HepG2 (cell line): ENCODE measurements around the gene MIEF1. TPM values are rescaled to one million over a fixed set of nuclear protein-coding genes. Genes with fewer than 3 reads are reported as not detected.

Source experiments
- BRD4 ChIP-seq: sonication (generic); formaldehyde crosslinking; IDR thresholded peaks from 2 replicates; pipeline ENCODE4 v1.4.0; 2020; ENCODE audit warnings: missing genetic modification reagents
- CBX2 ChIP-seq, 2 experiments: fragments of 200-600 bp in 1 of 2; sonication (generic); formaldehyde crosslinking in 1 of 2; IDR thresholded peaks; 2 replicates each; pipeline versions ENCODE4 v1.7.0 to v1.8.1; 2018 to 2022; ENCODE audit warnings: low read depth in 2 of 2, low read length in 1 of 2, mild to moderate bottlenecking in 1 of 2, missing genetic modification reagents in 1 of 2
- CENPT ChIP-seq: sonication (generic); formaldehyde crosslinking; IDR thresholded peaks from 2 replicates; pipeline ENCODE4 v1.8.0; 2022; ENCODE audit warnings: low read depth, mild to moderate bottlenecking, moderate library complexity, missing genetic modification reagents
- CTCF ChIP-seq: sonication (generic); formaldehyde crosslinking; IDR thresholded peaks from 2 replicates; pipeline ENCODE4 v1.5.0; 2020; ENCODE audit warnings: mild to moderate bottlenecking, missing genetic modification reagents, moderate library complexity
- GTF2F1 ChIP-seq: fragments of 150-350 bp; IDR thresholded peaks from 2 replicates; pipeline ENCODE4 v1.6.1; 2014; ENCODE audit warnings: low read length
- HOXA3 ChIP-seq: sonication (generic); formaldehyde crosslinking; IDR thresholded peaks from 2 replicates; pipeline ENCODE4 v1.5.0; 2020; ENCODE audit warnings: missing genetic modification reagents
- KDM5A ChIP-seq: fragments of 200-600 bp; sonication (generic); IDR thresholded peaks from 2 replicates; pipeline ENCODE4 v1.7.0; 2018; ENCODE audit warnings: antibody characterized with exemption, mild to moderate bottlenecking, low read length, borderline replicate concordance
- MATR3 ChIP-seq: sonication (generic); formaldehyde crosslinking; IDR thresholded peaks from 2 replicates; pipeline ENCODE4 v1.4.0; 2020; ENCODE audit warnings: missing genetic modification reagents
- MEIS2 ChIP-seq: sonication (generic); formaldehyde crosslinking; IDR thresholded peaks from 2 replicates; pipeline ENCODE4 v1.9.0; 2021; ENCODE audit warnings: mild to moderate bottlenecking, missing genetic modification reagents
- MLLT10 ChIP-seq: sonication (generic); formaldehyde crosslinking; IDR thresholded peaks from 2 replicates; pipeline ENCODE4 v1.4.0; 2020; ENCODE audit warnings: missing genetic modification reagents
- NFIB ChIP-seq: sonication (generic); formaldehyde crosslinking; IDR thresholded peaks from 2 replicates; pipeline ENCODE4 v1.9.0; 2021; ENCODE audit warnings: missing genetic modification reagents, mild to moderate bottlenecking, borderline replicate concordance
- POLR2AphosphoS2 ChIP-seq: IDR thresholded peaks from 2 replicates; pipeline ENCODE4 v1.6.1; 2011; ENCODE audit warnings: low read depth, low read length, improper control_type of control experiment
- RBAK ChIP-seq: sonication (generic); formaldehyde crosslinking; IDR thresholded peaks from 2 replicates; pipeline ENCODE4 v1.5.1; 2020; ENCODE audit warnings: mild to moderate bottlenecking, missing genetic modification reagents
- SIX1 ChIP-seq: sonication (generic); formaldehyde crosslinking; IDR thresholded peaks from 2 replicates; pipeline ENCODE4 v1.4.0; 2020; ENCODE audit warnings: missing genetic modification reagents, borderline replicate concordance
- SNAI1 ChIP-seq: sonication (generic); formaldehyde crosslinking; IDR thresholded peaks from 2 replicates; pipeline ENCODE4 v1.5.0; 2020; ENCODE audit warnings: mild to moderate bottlenecking, missing genetic modification reagents, borderline replicate concordance
- SNAPC2 ChIP-seq: sonication (generic); formaldehyde crosslinking; IDR thresholded peaks from 2 replicates; pipeline ENCODE4 v1.8.1; 2022; ENCODE audit warnings: mild to moderate bottlenecking, missing genetic modification reagents
- ZFX ChIP-seq: sonication (generic); formaldehyde crosslinking; IDR thresholded peaks from 2 replicates; pipeline ENCODE4 v1.4.0; 2020; ENCODE audit warnings: mild to moderate bottlenecking, low read depth, missing genetic modification reagents, moderate library complexity
- polyA plus RNA-seq, 8 experiments: library from polyadenylated mRNA; depleted of rRNA in 3 of 8; stranded (reverse) in 7 of 8; unstranded in 1 of 8; fragments of >200 nt; fragmentation: Illumina TruSeq in 4 of 8; extraction: Trizol in 4 of 8; gene quantifications; 2 replicates each; pipeline versions ENCODE4 v1.2.1 to v1.2.3, GENCODE V29; 2011 to 2016; ENCODE audit warnings: low read depth in 4 of 8, missing spikeins in 1 of 8, mixed read lengths in 1 of 8; ENCODE audit not compliant: insufficient read depth in 1 of 8
- total RNA-seq, 5 experiments: library from RNA; depleted of rRNA; stranded (reverse); fragments of >200 nt; fragmentation: Illumina TruSeq; extraction: Trizol; gene quantifications; 2 replicates each; pipeline ENCODE4 v1.2.3, GENCODE V29; 2016; ENCODE audit warnings: low read depth in 1 of 5
- TF ChIP-seq, protein P1 (sequence below): sonication (generic); formaldehyde crosslinking; IDR thresholded peaks from 2 replicates; pipeline ENCODE4 v1.4.0; 2020; ENCODE audit warnings: low read depth, missing genetic modification reagents
- TF ChIP-seq, protein P2 (sequence below): sonication (generic); formaldehyde crosslinking; IDR thresholded peaks from 2 replicates; pipeline ENCODE4 v1.4.0; 2020; ENCODE audit warnings: missing genetic modification reagents
- TF ChIP-seq, protein P3 (sequence below): sonication (generic); formaldehyde crosslinking; IDR thresholded peaks from 2 replicates; pipeline ENCODE4 v1.8.0; 2022; ENCODE audit warnings: missing genetic modification reagents, mild to moderate bottlenecking, moderate library complexity, borderline replicate concordance

MIEF1 gene
- total and polyA plus RNA-seq, 2 of the 13 experiments (the other 11 are each of a cell fraction or from before 2014, with no cell fraction given), result 21.7 to 34.8 TPM

DNA sequence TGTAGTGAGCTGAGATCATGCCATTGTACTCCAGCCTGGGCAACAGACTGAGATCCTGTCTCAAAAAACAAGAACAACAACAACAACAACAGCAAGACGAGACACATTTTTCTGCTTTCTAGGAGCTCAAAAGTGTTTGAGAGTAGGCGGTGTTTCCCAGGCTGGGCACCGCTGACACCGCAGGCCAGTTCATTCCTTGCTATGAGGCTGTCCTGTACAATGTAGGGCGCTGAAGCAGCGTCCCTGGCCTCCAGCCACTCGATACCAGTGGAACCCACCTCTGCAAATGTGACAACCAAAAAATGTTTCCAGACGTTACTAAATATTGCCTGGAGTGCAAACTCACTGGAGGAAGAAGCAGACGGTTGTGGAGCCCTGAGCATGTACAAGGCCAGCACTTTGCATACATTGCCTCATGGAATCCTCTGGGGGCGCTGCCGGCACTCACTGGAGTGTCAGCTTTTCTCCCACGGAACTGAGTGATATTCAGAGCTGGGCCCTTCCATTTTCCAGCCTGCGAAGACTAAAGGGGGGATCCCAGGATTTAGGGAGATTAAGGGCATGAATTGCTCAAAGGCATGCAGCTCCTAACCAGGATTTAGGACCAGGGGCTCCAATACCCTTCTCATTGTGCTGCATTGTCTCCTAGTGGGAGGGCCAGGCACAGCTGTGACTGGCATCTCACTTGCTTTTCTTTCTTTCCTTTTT, 5.8 kb upstream of the MIEF1 start (continued):
- TF ChIP-seq, protein P1, sequence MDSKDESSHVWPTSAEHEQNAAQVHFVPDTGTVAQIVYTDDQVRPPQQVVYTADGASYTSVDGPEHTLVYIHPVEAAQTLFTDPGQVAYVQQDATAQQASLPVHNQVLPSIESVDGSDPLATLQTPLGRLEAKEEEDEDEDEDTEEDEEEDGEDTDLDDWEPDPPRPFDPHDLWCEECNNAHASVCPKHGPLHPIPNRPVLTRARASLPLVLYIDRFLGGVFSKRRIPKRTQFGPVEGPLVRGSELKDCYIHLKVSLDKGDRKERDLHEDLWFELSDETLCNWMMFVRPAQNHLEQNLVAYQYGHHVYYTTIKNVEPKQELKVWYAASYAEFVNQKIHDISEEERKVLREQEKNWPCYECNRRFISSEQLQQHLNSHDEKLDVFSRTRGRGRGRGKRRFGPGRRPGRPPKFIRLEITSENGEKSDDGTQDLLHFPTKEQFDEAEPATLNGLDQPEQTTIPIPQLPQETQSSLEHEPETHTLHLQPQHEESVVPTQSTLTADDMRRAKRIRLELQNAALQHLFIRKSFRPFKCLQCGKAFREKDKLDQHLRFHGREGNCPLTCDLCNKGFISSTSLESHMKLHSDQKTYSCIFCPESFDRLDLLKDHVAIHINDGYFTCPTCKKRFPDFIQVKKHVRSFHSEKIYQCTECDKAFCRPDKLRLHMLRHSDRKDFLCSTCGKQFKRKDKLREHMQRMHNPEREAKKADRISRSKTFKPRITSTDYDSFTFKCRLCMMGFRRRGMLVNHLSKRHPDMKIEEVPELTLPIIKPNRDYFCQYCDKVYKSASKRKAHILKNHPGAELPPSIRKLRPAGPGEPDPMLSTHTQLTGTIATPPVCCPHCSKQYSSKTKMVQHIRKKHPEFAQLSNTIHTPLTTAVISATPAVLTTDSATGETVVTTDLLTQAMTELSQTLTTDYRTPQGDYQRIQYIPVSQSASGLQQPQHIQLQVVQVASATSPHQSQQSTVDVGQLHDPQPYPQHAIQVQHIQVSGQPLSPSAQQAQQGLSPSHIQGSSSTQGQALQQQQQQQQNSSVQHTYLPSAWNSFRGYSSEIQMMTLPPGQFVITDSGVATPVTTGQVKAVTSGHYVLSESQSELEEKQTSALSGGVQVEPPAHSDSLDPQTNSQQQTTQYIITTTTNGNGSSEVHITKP (CRISPR knock-in tag), result no peak
- TF ChIP-seq, protein P2, sequence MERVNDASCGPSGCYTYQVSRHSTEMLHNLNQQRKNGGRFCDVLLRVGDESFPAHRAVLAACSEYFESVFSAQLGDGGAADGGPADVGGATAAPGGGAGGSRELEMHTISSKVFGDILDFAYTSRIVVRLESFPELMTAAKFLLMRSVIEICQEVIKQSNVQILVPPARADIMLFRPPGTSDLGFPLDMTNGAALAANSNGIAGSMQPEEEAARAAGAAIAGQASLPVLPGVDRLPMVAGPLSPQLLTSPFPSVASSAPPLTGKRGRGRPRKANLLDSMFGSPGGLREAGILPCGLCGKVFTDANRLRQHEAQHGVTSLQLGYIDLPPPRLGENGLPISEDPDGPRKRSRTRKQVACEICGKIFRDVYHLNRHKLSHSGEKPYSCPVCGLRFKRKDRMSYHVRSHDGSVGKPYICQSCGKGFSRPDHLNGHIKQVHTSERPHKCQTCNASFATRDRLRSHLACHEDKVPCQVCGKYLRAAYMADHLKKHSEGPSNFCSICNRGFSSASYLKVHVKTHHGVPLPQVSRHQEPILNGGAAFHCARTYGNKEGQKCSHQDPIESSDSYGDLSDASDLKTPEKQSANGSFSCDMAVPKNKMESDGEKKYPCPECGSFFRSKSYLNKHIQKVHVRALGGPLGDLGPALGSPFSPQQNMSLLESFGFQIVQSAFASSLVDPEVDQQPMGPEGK (CRISPR knock-in tag), result peak; percentile 18; the same call in 1 of the 2 replicates
- TF ChIP-seq SNAI1 (CRISPR knock-in tag), result no peak
- no peak for TF ChIP-seq GTF2F1
- TF ChIP-seq MATR3 (CRISPR knock-in tag), result no peak
- no peak for TF ChIP-seq MEIS2 (CRISPR knock-in tag)
- 0 out of 2 replicates have a peak, but pooled peaks have one; percentile 15 for TF ChIP-seq HOXA3 (CRISPR knock-in tag)
- TF ChIP-seq BRD4 (CRISPR knock-in tag), result no peak
- TF ChIP-seq NFIB (CRISPR knock-in tag), result no peak
- TF ChIP-seq CBX2 (IDR thresholded peaks at IDR 0.05; ENCODE audit: low read depth, low read length), result no peak
- TF ChIP-seq CBX2 (CRISPR knock-in tag; IDR thresholded peaks at IDR 0.05; ENCODE audit: low read depth), result no peak
- TF ChIP-seq, protein P3, sequence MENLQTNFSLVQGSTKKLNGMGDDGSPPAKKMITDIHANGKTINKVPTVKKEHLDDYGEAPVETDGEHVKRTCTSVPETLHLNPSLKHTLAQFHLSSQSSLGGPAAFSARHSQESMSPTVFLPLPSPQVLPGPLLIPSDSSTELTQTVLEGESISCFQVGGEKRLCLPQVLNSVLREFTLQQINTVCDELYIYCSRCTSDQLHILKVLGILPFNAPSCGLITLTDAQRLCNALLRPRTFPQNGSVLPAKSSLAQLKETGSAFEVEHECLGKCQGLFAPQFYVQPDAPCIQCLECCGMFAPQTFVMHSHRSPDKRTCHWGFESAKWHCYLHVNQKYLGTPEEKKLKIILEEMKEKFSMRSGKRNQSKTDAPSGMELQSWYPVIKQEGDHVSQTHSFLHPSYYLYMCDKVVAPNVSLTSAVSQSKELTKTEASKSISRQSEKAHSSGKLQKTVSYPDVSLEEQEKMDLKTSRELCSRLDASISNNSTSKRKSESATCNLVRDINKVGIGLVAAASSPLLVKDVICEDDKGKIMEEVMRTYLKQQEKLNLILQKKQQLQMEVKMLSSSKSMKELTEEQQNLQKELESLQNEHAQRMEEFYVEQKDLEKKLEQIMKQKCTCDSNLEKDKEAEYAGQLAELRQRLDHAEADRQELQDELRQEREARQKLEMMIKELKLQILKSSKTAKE (CRISPR knock-in tag), result no peak
- TF ChIP-seq KDM5A, result no peak
- no peak for TF ChIP-seq POLR2AphosphoS2
- TF ChIP-seq MLLT10 (CRISPR knock-in tag), result no peak
- peak; percentile 18; the same call in 1 of the 2 replicates for TF ChIP-seq ZFX (CRISPR knock-in tag)
- TF ChIP-seq CTCF, result peak; percentile 84
- TF ChIP-seq SIX1 (CRISPR knock-in tag), result no peak
- TF ChIP-seq SNAPC2 (CRISPR knock-in tag), result no peak
- TF ChIP-seq CENPT, result no peak
- no peak for TF ChIP-seq RBAK
